OCI-LY7 (cell line): ENCODE data around the gene FMN1.

ENCODE experiments used
- EZH2phosphoT487 ChIP-seq: fragments of 200-600 bp; sonication (generic); IDR thresholded peaks from 2 replicates; pipeline ENCODE4 v1.6.1; 2018; ENCODE audit warnings: low read depth, borderline replicate concordance, mild to moderate bottlenecking, mixed run types, antibody characterized with exemption, low read length, moderate library complexity, mixed read lengths
- TF ChIP-seq, protein P1 (sequence below): fragments of 200-600 bp; sonication (generic); conservative IDR thresholded peaks from 2 replicates; pipeline ENCODE4 v1.5.1; 2014; ENCODE audit warnings: mild to moderate bottlenecking, antibody characterized with exemption, low read length, moderate library complexity, mixed read lengths

DNA sequence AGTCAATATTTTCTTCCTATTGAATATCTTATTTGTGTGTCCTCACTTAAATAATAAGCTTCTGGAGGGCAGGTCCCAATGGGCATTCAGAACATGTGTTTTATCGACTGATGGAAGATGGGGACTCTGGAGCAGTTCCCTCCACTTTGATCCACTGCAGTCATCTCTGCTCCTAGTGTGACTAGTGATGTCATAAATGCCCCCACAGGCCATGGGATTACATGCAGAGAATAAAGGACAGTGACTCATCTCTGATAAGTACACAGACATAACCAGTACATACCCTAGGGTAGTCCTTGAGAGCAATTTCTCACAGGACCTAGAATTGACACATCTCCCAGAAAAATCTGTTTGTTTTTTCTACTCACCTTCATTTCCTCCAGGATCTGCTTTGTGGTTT, 49.4 kb upstream of the FMN1 start:
- TF ChIP-seq, protein P1, sequence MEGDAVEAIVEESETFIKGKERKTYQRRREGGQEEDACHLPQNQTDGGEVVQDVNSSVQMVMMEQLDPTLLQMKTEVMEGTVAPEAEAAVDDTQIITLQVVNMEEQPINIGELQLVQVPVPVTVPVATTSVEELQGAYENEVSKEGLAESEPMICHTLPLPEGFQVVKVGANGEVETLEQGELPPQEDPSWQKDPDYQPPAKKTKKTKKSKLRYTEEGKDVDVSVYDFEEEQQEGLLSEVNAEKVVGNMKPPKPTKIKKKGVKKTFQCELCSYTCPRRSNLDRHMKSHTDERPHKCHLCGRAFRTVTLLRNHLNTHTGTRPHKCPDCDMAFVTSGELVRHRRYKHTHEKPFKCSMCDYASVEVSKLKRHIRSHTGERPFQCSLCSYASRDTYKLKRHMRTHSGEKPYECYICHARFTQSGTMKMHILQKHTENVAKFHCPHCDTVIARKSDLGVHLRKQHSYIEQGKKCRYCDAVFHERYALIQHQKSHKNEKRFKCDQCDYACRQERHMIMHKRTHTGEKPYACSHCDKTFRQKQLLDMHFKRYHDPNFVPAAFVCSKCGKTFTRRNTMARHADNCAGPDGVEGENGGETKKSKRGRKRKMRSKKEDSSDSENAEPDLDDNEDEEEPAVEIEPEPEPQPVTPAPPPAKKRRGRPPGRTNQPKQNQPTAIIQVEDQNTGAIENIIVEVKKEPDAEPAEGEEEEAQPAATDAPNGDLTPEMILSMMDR, result no peak
- TF ChIP-seq EZH2phosphoT487, result no peak
